HG03025 (cell line): ENCODE results near the gene GLB1L3.

Experiments
- ATAC-seq: cut with Tn5 transposase; IDR thresholded peaks from one replicate; pipeline ENCODE4 v1.9.1; 2021; ENCODE audit warnings: mild to moderate bottlenecking, moderate library complexity; ENCODE audit not compliant: unreplicated experiment, low FRiP score

The GLB1L3 gene

DNA sequence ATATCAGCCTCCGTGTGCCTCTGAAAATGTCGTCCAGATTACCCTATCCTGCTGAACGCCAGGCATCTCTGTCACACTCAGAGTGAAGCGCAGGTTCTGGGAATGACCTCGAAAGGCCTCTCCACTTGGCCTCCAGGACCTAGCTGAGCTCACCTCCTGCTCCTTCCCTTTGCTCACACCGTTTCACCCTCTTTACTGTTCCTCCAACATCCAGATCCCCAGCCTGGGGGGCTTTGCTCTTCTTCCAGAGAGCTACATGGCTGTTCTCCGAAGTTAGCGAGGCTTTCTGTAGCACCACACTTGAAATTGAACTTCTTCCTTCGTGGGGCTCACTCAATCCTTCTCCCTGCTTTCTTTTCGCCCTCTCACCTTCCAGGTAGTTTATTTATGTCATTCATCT lies 83.5 kb downstream of the GLB1L3 start:
- no peak for ATAC-seq

DNA sequence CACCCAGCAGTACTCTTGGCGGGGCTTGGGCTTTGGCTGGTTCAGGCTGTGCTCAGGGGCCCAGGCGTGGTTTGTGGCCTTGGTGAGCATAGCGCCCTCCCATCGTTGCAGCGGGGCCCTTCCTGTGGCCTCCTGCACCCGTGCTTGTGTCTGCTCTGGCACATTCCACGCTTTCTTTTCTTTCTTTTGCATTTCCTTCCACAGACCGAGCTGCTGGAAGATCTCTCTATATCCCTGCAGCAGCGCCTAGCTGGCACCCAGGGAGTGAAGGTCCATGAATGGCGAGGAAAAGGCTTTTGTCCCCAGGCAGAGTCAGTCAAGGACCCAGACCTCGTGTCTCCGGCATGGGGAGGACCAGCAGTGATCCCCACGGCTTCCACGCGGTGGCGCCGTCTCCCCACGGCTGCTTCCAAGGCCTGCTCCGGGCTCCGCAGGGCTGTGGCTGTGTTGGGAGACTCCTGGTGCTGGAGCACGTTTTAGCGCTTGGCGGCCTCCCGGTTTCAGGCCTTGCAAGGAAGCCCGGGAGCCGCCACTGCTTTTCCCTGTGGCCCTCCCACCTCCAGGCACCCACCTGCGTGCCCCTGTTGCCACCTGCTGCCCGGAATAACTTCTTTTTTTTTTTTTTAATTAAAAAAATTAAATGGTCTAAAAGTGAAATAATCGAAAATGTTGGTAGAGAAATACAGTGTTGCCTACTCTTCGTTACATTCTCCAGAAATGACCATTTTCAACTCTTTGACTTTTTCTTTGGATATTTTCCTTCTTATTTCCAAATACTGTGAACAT lies 84.1 kb downstream of the GLB1L3 start:
- ATAC-seq, result no peak

DNA sequence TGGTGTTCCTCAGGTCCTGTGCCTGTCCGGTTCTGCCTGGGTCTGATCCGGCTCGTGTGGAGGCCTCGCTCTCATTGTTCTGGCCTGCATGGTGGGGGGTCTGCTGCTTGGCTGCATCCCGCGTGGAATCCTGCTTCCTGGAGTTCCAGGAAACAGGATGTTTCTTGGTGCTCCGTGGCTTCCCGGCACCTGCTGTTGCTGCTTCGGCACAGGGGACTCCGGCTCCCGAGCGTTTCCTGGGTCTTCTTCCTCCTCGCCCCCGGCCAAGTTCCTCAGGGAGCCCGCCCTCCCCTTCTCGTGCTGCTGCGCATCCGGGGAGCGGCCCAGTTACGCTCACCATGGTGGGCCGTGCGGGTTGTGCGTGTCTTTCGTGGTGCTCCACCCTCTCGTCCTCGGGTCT lies 85.5 kb downstream of the GLB1L3 start:
- no peak for ATAC-seq

DNA sequence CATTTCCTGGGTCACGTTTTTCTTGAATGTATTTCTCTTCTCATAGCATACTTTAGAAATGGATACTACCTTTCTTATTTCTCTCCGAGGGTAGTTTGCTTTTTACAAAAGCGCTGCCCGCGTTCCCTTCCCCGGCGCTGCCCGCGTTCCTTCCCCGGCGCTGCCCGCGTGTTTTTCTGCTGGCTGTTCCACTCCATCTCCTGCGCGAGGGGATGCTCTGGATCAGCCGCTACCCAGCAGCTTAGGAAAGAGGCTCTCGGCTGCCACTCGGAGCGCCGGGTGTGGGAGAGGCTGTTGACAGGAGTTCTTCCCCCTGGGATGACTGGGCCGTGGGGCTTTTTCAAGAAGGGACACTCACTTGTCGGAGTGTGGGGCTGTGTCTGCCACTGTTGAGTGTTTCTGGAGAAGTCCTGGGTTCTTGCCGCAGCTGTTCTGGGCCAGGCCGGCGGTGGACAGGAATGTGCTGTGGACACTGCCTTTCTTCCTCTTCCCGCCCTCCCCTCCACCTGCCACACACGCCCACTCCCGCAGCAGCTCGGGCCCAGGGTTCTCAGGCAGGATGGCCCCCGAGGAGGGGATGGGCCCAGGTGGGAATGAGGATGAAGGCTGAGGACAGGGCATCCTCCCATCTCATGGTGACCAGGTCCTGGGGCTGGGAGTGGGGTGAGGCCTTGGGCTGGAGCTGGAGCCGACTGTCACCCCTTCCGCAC lies 86.2 kb downstream of the GLB1L3 start:
- ATAC-seq, result no peak

DNA sequence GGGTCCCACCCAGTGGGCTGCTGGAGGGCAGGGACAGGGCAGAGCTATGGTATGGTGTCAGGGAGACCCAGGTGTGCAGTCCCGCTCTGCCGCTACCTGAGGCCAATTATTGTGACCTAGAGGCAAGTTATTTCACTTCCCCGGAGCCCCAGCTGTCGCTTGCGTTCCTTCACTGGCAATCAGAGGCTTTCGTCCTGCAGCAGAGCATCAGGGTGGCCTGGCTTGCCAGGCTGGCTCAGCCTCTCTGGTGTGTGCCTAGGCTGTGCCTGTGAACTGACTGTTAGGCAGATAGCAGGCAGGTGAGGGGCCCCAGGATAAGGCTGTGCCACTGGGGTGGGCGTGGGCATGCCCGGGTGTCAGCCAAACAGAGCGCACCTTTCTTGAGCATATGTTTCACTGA lies 87.0 kb downstream of the GLB1L3 start:
- no peak for ATAC-seq

DNA sequence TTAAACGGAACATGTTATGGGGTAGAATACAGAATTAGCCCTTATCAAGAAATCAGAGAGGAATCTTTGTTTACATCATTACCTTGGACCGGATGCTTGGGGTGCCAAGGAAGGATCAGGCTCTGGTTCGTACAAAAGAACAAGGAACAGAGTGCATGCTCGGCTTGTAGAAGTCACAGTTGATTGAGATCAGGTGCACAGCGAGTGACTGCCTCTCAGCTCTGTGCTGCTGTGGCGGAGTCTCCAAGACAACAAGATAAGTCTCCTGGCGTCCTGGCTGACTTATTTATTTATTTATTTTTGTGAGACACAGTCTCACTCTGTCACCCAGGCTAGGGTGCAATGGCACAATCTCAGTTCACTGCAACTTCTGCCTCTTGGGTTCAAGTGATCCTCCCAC lies 87.4 kb downstream of the GLB1L3 start:
- ATAC-seq, result no peak

DNA sequence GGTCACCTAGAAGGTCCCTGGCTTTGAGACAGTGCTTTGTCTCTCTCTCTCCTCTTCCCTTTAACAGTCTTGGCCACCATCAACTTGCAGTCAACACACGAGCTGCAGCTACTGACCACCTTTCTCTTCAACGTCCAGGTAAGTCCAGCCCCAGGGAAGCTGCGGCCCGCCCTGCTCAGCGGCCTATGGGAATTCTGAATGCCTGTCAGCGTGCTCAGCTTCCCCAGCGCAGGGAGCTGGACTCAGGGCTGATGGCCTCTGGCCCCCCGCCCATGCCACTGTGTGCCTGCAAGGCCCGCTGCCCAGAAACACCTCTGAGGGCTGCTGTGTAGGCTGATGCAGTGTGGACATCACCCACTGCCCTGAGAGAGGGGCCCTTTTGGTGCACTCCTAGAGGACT lies 88.1 kb downstream of the GLB1L3 start:
- no peak for ATAC-seq

DNA sequence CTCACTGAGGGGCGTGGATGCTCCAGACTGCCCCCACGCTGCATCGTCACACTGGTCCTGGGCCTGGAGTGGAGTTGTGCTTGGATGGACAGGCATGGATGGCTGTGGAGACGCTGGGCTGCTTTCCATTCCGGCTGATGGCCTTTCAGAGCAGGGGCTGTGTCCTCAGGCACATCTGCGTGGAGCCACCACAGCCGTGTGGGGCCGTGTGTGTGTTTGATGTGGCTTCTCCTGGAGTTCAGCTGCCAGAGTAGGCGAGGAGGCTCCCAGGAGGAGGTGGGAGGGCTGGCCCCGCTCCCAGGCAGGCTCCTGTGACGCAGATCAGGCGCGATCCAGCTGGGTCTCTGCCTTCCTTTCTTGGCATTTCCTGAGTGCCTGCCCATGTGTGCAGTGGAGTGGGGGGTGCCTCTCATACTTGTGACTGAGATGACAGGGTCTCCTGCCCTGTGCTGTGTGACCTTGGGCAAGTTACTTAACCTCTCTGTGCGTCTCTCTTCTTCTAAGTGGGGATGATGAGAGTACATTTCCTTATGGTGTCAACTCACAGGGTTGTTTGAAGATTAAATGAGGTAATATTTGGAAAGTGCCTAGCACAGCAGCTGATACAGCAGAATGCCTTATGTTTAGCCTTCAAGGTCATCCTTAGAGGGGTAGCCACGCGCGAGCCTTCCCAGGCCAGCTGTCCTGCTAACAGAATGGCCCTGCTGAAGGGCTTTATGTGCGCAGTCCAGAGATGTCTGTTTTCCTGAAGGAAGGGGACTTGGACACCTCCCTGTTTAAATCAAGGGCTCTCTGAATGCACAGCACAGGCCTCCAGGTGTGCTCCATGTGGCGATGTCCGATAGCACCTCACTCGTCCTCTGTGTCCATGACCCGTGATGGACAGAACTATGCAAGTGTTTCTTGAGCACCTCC lies 89.1 kb downstream of the GLB1L3 start:
- no peak for ATAC-seq

DNA sequence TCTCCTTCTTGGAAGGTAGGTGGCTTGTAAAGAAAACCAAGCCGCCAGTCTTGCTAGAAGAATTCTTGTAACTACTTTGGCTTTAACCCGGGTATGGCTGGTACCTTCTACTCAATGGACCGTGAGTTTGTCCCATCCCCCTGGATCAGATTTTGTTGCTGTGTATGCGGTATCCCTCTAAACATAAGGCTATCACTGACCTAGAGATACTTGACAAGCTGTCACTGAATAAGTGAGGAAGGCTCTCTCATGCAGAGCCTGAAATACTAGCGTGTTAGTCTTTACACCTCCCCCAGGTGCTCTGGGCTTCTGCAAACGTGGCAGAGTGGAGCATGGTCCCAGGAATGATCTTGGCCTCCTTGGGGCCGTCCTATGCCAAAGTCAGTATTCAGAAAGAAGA lies 90.1 kb downstream of the GLB1L3 start:
- ATAC-seq, result no peak

DNA sequence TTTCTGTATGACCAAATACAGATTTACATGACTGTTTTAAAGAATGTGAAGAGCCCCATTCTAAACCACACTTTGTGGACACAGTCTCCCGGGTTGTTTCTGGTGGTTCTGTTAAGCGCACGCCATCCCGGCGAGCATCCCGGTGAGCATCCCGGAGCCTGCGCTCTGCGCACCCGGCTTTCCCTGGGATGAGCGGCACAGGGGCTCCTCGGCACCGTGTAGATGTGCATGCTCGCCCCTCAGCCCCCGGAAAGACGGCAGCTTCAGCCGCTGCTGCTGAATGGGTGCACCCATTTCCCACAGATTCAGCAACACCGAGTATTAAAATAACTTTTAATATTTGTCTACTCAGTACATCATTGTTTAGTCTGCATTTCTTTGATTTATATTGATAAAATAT lies 91.6 kb downstream of the GLB1L3 start:
- ATAC-seq, result no peak
